GM10847 (cell line): ENCODE results near the gene GALNT15.

Source experiments
- POLR2A ChIP-seq: IDR thresholded peaks from 2 replicates; pipeline ENCODE4 v1.6.1; 2011; ENCODE audit not compliant: insufficient read length; ENCODE audit errors: extremely low read depth

The GALNT15 gene

GRCh38 chr3:16190704-16191103 is 16.2 kb downstream of the GALNT15 start:
- TF ChIP-seq POLR2A: no peak

- TF ChIP-seq POLR2A: no peak
Observed at GRCh38 chr3:16191591-16191990, 17.1 kb downstream of the GALNT15 start.

- TF ChIP-seq POLR2A: no peak
Observed at GRCh38 chr3:16192176-16192811, 17.8 kb downstream of the GALNT15 start.

GRCh38 chr3:16198427-16198826 is 23.9 kb downstream of the GALNT15 start:
- no peak for TF ChIP-seq POLR2A

- TF ChIP-seq POLR2A: no peak
Observed at GRCh38 chr3:16199769-16200168, 25.3 kb downstream of the GALNT15 start.

GRCh38 chr3:16200411-16200810 is 25.9 kb downstream of the GALNT15 start:
- no peak for TF ChIP-seq POLR2A

- no peak for TF ChIP-seq POLR2A
Observed at GRCh38 chr3:16203031-16203430, 28.6 kb downstream of the GALNT15 start.

- no peak for TF ChIP-seq POLR2A
Observed at GRCh38 chr3:16203671-16204629, 29.5 kb downstream of the GALNT15 start.

GRCh38 chr3:16204751-16205150 is 30.3 kb downstream of the GALNT15 start:
- TF ChIP-seq POLR2A: no peak

GRCh38 chr3:16205156-16205870 is 30.8 kb downstream of the GALNT15 start:
- no peak for TF ChIP-seq POLR2A

GRCh38 chr3:16207031-16207430 is 32.6 kb downstream of the GALNT15 start:
- TF ChIP-seq POLR2A: no peak

GRCh38 chr3:16211176-16211904 is 36.9 kb downstream of the GALNT15 start:
- no peak for TF ChIP-seq POLR2A

- no peak for TF ChIP-seq POLR2A
Observed at GRCh38 chr3:16214366-16214765, 39.9 kb downstream of the GALNT15 start.

- no peak for TF ChIP-seq POLR2A
Observed at GRCh38 chr3:16216373-16216935, 42.0 kb downstream of the GALNT15 start.

GRCh38 chr3:16219777-16220176 is 45.3 kb downstream of the GALNT15 start:
- no peak for TF ChIP-seq POLR2A
